Stimulated activated CD4-positive, alpha-beta T cell treated with anti-CD3 and anti-CD28 coated beads, Interleukin-12 subunit alpha, Interleukin-12 subunit beta, amount 100 ng/mL, for 48 hours (primary cell): ENCODE results near the gene ZNF724.
"Not testable (repeated sequence)": the region's sequence is repeated elsewhere in the genome, so short reads cannot be mapped to it uniquely, and the experiment has no call there.

Experiments
- DNase-seq, 3 donors: peaks; one replicate each; pipeline ENCODE4 v3.0.0-alpha.2; 2020; ENCODE audit warnings: low read depth in 2 of 3, low spot score in 1 of 3

The ZNF724 gene

GRCh38 chr19:23253256-23253655 lies 3.1 kb upstream of the ZNF724 start:
- DNase-seq: not testable (repeated sequence)

GRCh38 chr19:23241419-23241818 lies 8.8 kb downstream of the ZNF724 start:
- DNase-seq: no peak

DNA sequence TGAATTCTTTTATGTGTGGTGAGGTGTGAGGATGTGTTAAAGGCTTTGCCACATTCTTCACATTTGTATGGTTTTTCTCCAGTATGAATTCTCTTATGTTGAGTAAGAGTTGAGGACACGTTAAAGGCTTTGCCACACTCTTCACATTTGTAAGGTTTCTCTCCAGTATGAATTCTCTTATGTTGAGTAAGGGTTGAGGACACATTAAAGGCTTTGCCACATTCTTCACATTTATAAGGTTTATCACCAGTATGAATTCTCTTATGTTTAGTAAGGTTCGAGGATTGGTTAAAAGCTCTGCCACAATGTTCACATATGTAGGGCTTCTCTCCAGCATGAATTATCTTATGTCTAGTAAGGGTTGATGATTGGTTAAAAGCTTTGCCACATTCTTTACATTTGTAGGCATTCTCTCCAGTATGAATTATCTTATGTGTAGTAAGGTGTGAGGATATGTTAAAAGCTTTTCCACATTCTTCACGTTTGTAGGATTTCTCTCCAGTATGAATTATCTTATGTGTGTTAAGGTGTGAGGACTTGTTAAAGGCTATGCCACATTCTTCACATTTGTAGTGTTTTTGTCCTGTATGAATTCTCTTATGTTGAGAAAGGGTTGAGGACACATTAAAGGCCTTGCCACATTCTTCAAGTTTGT lies 27.1 kb downstream of the ZNF724 start:
- no peak for DNase-seq

GRCh38 chr19:23203841-23204344 lies 46.3 kb downstream of the ZNF724 start:
- no peak for DNase-seq

DNA sequence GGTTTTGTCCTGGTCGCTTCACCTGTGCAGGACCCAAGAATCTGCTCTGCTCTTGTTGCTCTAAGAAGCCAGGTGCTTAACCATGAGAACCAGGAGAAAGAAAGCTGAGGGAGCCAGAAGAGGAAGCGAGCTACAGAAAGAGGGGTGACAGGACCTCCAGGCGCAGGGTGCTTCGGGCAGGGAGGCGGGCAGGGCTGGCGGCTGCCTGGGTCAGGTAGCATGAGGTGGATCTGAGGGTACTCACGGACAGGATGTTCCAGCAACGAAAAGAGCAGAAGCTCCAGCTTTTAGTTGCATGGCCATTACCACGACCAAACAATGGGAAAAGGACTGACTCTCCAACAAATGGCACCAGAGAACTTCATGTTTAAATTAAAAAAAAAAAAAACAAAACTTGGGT lies 59.9 kb downstream of the ZNF724 start:
- no peak for DNase-seq

DNA sequence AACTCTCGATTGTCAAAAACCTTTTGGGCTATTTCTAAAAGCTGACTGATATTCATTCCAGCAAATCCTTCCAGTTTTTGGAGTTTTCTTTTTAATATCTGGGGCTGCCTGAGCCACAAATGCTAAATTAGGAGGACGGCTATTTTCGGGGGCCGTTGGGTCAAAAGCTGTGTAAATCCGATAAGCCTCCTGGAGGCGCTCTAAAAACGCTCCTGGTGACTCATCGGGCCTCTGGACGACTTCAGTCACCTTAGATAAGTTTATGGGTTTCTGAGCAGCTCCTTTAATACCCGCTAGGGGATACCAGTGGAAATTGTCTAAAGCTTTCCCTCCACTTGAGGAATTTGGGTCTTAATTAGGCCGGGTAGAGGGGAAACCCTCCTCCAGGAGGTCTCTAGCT lies 66.9 kb downstream of the ZNF724 start:
- no peak for DNase-seq
